Transverse colon (tissue), 4 donors: Measurements from ENCODE around the gene ADD3. TPM values are rescaled to one million over a fixed set of nuclear protein-coding genes. Genes with fewer than 3 reads are reported as not detected.

ENCODE experiments used
- DNase-seq: peaks from one replicate; pipeline ENCODE4 v3.0.0-alpha.2; 2019
- H3K27ac ChIP-seq, 4 donors: fragments of 200-600 bp; sonication (generic); 2 replicates each; pipeline ENCODE4 v1.5.1; 2016 to 2018; ENCODE audit warnings: inconsistent platforms in 4 of 4
- H3K27me3 ChIP-seq: fragments of 200-600 bp; sonication (generic); 2 replicates; pipeline ENCODE4 v1.5.1; 2017; ENCODE audit warnings: inconsistent platforms
- H3K36me3 ChIP-seq, 4 donors: fragments of 200-600 bp; sonication (generic); 2 replicates each; pipeline ENCODE4 v1.5.1; 2017 to 2019; ENCODE audit warnings: inconsistent platforms in 4 of 4
- H3K4me1 ChIP-seq, 4 donors: fragments of 200-600 bp; sonication (generic); 2 replicates each; pipeline ENCODE4 v1.5.1; 2017 to 2020; ENCODE audit warnings: inconsistent platforms in 4 of 4
- H3K4me3 ChIP-seq, 4 donors: fragments of 200-600 bp; sonication (generic); 1 replicate in 1 of 4; 2 replicates in 3 of 4; pipeline versions ENCODE4 v1.5.1 to v1.6.1; 2017 to 2019; ENCODE audit warnings: inconsistent platforms in 4 of 4
- H3K9me3 ChIP-seq, 2 donors: fragments of 200-600 bp; sonication (generic); 2 replicates each; pipeline ENCODE4 v1.5.1; 2017 to 2019; ENCODE audit warnings: inconsistent platforms in 2 of 2
- EP300 ChIP-seq: sonication (generic); formaldehyde crosslinking; IDR thresholded peaks from one replicate; pipeline ENCODE4 v1.6.1; 2017; ENCODE audit warnings: antibody characterized with exemption, low read depth
- POLR2A ChIP-seq: fragments of 450-650 bp; IDR thresholded peaks from one replicate; pipeline ENCODE4 v1.6.1; 2016; ENCODE audit warnings: antibody characterized with exemption, mild to moderate bottlenecking, moderate library complexity
- POLR2AphosphoS5 ChIP-seq, 3 donors: sonication (generic); formaldehyde crosslinking; IDR thresholded peaks; one replicate each; pipeline ENCODE4 v1.6.1; 2016; ENCODE audit warnings: antibody characterized with exemption in 3 of 3
- WGBS, 2 donors: methylation state at CpG; one replicate each; pipeline ENCODE4 v1.1.5; 2018; ENCODE audit warnings: low coverage in 1 of 2; 5-methylcytosine and 5-hydroxymethylcytosine counted together
- in situ Hi-C, 4 donors: fragments of 200-750 bp; cut with MboI; loops; one replicate each; pipeline versions ENCODE4 v1.15.0 to v1.15.1; 2017; ENCODE audit warnings: low sequenced_read_pairs in 3 of 4, low pct_ligation_motif_present in 1 of 4, low pct_unique_long_range_greater_than_20kb in 1 of 4
- intact Hi-C: fragments of 100-400 bp; cut with DNase I; formaldehyde crosslinking; loops from one replicate; pipeline ENCODE4 v1.15.1; 2023; ENCODE audit warnings: low total_unique reads
- total RNA-seq, 4 donors: library from RNA; depleted of rRNA; stranded (reverse); fragments of >200 nt; gene quantifications; one replicate each; pipeline ENCODE4 v1.1.0, GENCODE V29; 2016
- TF ChIP-seq, protein P1 (sequence below), 5 experiments: fragments of 200-600 bp in 3 of 5; fragments of 450-650 bp in 2 of 5; sonication (generic) in 3 of 5; IDR thresholded peaks; 1 replicate in 2 of 5; 2 replicates in 3 of 5; pipeline ENCODE4 v1.5.1; 2016 to 2017; ENCODE audit warnings: antibody characterized with exemption in 5 of 5, inconsistent platforms in 3 of 5, mild to moderate bottlenecking in 2 of 5, moderate library complexity in 1 of 5

The ADD3 gene
- total RNA-seq, 4 donors from 2014 or later: 175 to 342 (median 258) TPM

- Histone ChIP-seq H3K9me3 (no peaks in the 10 kb centered on the region), H3K4me3 (no peak overlapping the region), H3K4me1 (peaks cover 0 to 39% (median 8%) of the 10 kb centered on the region in 4 donors), H3K27me3 (no peaks in the 10 kb centered on the region), H3K36me3 (no peaks in the 10 kb centered on the region), H3K27ac (no peak overlapping the region)
- intact Hi-C loops: loop anchor here (10.0 kb wide), 1 partner anchor 133 kb away; no protein-coding TSS in a partner anchor
- in situ Hi-C loops: no loop called here
- TF ChIP-seq, protein P1, sequence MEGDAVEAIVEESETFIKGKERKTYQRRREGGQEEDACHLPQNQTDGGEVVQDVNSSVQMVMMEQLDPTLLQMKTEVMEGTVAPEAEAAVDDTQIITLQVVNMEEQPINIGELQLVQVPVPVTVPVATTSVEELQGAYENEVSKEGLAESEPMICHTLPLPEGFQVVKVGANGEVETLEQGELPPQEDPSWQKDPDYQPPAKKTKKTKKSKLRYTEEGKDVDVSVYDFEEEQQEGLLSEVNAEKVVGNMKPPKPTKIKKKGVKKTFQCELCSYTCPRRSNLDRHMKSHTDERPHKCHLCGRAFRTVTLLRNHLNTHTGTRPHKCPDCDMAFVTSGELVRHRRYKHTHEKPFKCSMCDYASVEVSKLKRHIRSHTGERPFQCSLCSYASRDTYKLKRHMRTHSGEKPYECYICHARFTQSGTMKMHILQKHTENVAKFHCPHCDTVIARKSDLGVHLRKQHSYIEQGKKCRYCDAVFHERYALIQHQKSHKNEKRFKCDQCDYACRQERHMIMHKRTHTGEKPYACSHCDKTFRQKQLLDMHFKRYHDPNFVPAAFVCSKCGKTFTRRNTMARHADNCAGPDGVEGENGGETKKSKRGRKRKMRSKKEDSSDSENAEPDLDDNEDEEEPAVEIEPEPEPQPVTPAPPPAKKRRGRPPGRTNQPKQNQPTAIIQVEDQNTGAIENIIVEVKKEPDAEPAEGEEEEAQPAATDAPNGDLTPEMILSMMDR (IDR thresholded peaks at IDR 0.05): no peak
- no peak for TF ChIP-seq POLR2A
- WGBS, 2 donors: 50 to 83% methylated on average over 1 of the region's 1 CpG
- DNase-seq: no peak
Measured at GRCh38 chr10:110017907-110018306, 10.1 kb downstream of the ADD3 start.

DNA sequence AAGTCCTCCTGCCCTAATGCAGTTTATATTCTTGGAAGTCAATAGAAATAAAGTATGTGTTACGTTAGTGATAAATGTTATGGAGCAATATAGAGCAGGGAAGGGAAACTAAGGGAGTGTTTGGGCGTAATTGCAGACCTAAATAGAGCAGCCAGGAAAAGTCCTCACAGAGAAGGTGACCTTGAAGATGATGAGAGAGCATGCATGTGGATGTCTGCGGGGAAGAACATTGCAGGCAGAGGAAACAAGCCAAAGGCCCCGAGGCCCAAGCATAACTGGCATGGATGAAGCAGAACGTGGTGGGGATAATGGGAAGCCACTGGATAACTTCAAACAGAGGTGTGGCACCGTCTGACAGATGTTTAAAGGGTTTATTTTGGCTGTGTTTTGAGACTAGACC, 12.5 kb downstream of the ADD3 start:
- Histone ChIP-seq H3K27ac (no peak overlapping the region), H3K36me3 (no peaks in the 10 kb centered on the region), H3K27me3 (no peaks in the 10 kb centered on the region), H3K4me3 (no peak overlapping the region), H3K4me1 (peaks cover 0 to 30% (median 8%) of the 10 kb centered on the region in 4 donors), H3K9me3 (no peaks in the 10 kb centered on the region)
- in situ Hi-C loops: no loop called here
- WGBS, 2 donors: 80 to 82% methylated on average over 5 to 6 of the region's 6 CpGs
- intact Hi-C loops: no loop called here
- no peak for DNase-seq
- no peak for TF ChIP-seq EP300
- no peak for TF ChIP-seq POLR2A
- TF ChIP-seq, protein P1 (IDR thresholded peaks at IDR 0.05): no peak
- no peak for TF ChIP-seq POLR2AphosphoS5 (IDR thresholded peaks at IDR 0.05)

DNA sequence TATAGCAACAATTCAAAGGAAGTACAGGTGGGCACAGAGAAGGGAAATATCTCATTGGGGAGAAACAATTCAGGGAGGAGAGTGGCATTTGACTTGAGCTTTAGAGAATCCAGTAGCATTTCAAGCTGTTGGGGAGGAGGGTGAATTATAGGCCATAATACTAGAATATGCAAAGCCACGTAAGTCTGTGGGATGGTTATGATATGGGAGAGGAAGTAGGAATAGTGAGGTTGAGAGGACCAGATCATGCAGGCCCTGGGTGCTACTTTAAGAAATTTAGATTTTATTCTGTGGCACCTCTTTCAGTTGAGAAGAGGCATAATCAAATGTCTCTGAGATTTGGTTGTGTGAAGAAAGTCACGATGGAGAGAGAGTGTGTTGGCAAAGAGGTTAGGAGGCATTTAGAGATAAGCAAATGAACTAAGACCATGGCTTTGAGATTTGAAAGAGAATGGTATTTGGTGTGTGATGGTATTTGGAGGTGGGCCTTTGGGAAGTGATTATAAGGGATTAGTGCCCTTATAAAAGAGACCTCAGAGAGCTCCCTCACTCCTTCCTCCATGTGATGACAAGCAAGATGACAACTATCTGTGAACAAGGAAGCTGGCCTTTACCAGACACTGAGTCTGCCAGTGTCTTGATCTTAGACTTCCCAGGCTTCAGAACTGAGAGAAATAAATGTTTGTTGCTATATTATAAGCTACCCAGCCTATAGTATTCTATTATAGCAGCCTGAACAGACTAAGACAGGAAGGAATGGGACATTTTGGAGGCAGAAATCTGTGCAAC, 15.1 kb downstream of the ADD3 start:
- peaks cover 0 to 10% (median 0%) of the 10 kb centered on the region in 4 donors for H3K4me1 ChIP-seq
- H3K27ac ChIP-seq: no peak overlapping the region
- no peaks in the 10 kb centered on the region for H3K27me3 ChIP-seq
- no peaks in the 10 kb centered on the region for H3K9me3 ChIP-seq
- TF ChIP-seq POLR2A: no peak
- no peak for TF ChIP-seq EP300
- TF ChIP-seq, protein P1 (IDR thresholded peaks at IDR 0.05): no peak
- no peak for TF ChIP-seq POLR2AphosphoS5 (IDR thresholded peaks at IDR 0.05)
- no peak for DNase-seq
- in situ Hi-C loops (no loop called here), intact Hi-C loops (no loop called here)
- WGBS, 2 donors: 84 to 86% methylated on average over 2 of the region's 2 CpGs
- no peak overlapping the region for H3K4me3 ChIP-seq
- H3K36me3 ChIP-seq: no peaks in the 10 kb centered on the region

DNA sequence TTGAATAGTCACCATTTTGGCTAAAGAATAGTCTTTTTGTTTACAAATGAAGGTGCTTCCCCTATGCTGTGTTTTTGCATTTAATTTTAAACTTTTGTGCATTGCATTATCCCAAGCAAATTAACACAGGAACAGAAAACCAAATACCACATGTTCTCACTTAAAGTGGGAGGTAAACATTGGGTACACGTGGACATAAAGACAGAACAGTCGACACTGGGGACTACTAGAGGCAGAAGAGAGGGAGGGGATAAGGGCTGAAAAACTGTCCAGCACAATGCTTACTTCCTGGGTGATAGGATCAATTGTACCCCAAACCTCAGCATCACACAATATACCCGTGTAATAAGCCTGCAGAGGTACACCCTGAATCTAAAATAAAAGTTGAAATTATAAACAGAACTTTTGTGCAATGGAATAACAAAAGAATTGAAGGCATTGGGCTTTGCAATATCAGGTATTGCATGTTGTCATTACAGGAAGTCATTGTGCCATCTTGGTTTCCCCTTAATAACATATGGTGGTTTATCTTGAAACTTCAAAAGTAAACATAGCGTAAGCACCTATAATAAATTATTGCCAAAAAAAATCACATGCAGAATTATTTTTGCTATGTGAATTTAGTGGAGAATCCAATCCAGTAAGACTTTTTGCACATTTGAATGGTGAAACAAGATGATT, 16.1 kb downstream of the ADD3 start:
- peaks cover 0 to 7% (median 0%) of the 10 kb centered on the region in 4 donors for H3K4me1 ChIP-seq
- H3K27me3 ChIP-seq: no peaks in the 10 kb centered on the region
- H3K36me3 ChIP-seq: no peaks in the 10 kb centered on the region
- TF ChIP-seq, protein P1 (IDR thresholded peaks at IDR 0.05): no peak
- no peak for TF ChIP-seq EP300
- no peak for TF ChIP-seq POLR2AphosphoS5 (IDR thresholded peaks at IDR 0.05)
- TF ChIP-seq POLR2A: no peak
- 70 to 80% methylated on average over 4 of the region's 4 CpGs for WGBS, 2 donors
- no peak for DNase-seq
- H3K4me3 ChIP-seq: no peak overlapping the region
- in situ Hi-C loops: no loop called here
- no peaks in the 10 kb centered on the region for H3K9me3 ChIP-seq
- no peak overlapping the region for H3K27ac ChIP-seq
- intact Hi-C loops: no loop called here
